Brain pericyte (primary cell): ENCODE results near the gene CALCB.
"Not testable (repeated sequence)": the region's sequence is repeated elsewhere in the genome, so short reads cannot be mapped to it uniquely, and the experiment has no call there.

ENCODE experiments used
- DNase-seq: peaks from one replicate; pipeline ENCODE4 v3.0.0-alpha.2; 2012; ENCODE audit warnings: low read depth, low spot score

CALCB gene, protein sequence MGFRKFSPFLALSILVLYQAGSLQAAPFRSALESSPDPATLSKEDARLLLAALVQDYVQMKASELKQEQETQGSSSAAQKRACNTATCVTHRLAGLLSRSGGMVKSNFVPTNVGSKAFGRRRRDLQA

DNA sequence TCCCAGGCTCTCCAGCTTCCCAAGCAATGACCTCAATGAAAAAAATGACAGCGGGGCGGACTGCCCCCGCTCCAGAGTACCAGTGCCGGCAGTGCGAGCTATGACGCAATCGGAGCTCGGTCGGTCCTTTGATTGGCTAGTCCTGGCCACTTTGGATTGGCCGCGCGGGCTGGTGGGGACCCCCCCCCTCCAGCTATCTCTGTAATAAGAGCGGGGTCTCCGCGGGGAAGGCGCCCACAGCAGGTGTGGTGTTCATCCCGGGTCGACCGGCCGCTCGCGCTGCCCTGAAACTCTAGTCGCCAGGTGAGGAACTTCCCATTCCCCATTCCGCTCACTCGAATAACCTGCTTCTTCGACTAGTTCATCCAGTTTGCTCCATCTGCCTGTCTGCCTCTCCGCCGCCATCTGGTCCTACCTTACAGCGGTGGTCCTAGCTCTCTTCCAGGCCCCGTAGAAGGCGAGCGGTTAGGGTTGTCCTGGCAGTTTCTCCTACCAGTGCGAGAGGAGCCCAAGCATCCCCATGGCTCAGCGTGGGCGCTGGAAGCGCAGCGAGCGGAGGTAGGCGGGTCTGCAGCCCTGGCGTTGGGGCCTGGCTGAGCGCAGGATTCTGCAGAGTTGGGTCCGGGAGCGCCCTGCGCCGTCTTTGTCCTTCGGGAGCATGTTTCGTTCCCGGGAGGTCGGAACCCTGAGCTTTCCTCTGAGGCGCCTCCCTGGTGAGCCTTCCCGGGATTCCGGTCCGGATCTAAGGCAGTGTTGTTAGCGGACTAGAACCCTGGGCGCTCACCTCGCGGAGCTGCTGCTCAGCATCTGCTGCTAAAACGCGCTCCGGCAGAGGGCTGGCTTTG, at the start of gene CALCB:
CALCB (plus strand) TSS at position 233 of the 845 bp plus-strand sequence. CDS start 1,126 bp downstream, outside the sequence.
- no peak for DNase-seq

- no peak for DNase-seq
These were observed 46.4 kb upstream of the CALCB start for GRCh38 chr11:15027011-15027410.

- DNase-seq: no peak
These were observed 45.4 kb upstream of the CALCB start for GRCh38 chr11:15027956-15028355.

DNA sequence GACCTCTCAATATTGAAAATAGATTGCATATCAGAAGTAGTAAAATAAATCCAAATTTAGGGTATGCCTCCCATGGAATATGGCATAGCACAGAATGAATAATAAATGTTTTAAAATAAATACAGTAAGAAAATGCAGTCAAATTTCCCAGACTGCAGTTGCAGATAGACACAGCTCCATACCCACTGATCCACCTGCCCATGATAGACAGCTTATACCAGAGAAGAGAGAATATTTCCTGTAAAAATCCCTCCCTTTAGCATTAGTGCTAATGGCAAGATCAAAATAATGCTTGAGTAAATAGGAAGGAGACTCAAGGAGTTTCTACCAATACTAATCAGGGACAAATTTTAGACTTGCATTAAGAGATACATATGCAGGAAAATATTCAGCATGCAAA, 45.0 kb upstream of the CALCB start:
- DNase-seq: no peak

- DNase-seq: not testable (repeated sequence)
These were observed 41.4 kb upstream of the CALCB start for GRCh38 chr11:15031945-15032344.

GRCh38 chr11:15034687-15035267, 38.6 kb upstream of the CALCB start:
- DNase-seq: no peak

DNA sequence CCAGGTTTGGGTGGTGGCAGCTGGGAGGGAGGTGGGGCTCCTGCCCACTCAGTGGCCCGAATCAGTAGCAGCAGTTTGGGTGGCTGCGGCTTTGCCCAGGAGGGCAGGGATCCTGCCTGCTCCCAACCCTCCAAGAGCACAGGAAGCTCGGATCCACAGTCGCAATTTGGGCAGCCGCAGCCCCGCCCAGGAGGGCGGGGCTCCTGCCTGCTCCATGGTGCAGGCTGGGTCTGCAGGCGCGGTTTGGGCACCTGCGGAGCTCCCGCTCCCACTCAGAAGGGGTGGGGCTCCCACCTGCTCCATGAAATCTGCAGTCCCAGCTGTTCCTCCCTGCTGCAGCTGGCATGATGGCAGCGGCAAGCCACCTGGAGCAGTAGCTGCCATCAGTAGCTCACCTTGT, 38.1 kb upstream of the CALCB start:
- DNase-seq: no peak

GRCh38 chr11:15038963-15039362, 34.4 kb upstream of the CALCB start:
- DNase-seq: no peak

DNA sequence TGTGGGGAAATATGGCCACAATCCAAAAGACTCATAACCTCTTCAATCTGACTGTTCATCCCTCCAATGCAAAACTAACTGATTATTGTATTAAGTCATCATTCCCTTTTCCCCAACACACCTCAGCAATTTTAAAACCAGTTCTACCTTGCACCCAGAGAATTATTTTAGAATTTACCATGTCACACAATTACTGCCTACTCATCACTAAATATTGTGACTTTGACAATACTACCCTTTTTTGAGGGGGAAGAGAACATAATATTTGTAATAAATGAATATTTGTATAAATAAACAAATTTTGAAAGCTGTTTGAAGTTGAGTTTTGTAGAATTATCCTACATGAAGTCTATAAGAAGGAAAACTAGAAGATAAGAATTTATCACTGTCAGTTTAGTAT, 28.2 kb upstream of the CALCB start:
- no peak for DNase-seq

DNA sequence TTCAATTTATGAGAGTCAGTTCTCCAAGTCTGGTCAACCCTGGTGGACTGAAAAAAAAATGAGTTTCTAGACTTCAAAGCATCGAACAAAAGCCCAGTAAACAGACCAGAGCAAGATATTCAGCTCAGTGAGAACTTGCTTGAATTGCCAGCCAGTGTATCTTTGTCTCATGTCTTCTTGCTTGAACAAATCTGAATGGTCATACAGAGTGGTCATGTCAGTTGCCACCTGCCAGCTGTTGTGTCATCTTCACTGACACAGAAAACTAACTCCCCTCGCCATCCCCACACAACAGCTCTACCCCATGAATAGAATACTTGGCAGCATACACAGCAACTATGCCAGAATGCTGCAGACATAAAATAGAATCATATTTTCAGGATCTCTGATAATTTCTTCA, 27.5 kb upstream of the CALCB start:
- no peak for DNase-seq

GRCh38 chr11:15046673-15047072, 26.7 kb upstream of the CALCB start:
- not testable (repeated sequence) for DNase-seq

GRCh38 chr11:15048616-15049015, 24.8 kb upstream of the CALCB start:
- no peak for DNase-seq

GRCh38 chr11:15053191-15053685, 20.2 kb upstream of the CALCB start:
- DNase-seq: no peak

- DNase-seq: no peak
These were observed 17.6 kb upstream of the CALCB start for GRCh38 chr11:15055620-15056356.

DNA sequence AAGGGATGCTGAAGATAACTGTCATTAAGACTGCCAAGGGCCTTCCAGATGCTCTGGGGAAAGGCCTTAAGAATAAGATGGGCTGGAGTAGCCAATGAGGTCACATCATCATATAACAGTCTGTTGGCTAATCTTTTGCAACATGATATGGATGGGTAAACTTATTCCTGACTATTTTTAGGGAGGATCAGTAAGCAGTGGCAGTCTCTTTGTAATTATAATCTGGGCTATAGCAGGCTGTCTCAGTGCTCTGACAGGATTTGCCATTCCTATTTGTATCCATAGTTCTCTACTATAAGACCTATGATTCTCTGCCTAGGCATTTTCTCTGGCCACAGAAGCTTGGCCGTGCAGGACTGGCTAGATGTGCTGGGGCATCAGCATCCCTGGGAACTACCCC, 16.1 kb upstream of the CALCB start:
- DNase-seq: no peak

GRCh38 chr11:15059132-15059915, 14.1 kb upstream of the CALCB start:
- no peak for DNase-seq

DNA sequence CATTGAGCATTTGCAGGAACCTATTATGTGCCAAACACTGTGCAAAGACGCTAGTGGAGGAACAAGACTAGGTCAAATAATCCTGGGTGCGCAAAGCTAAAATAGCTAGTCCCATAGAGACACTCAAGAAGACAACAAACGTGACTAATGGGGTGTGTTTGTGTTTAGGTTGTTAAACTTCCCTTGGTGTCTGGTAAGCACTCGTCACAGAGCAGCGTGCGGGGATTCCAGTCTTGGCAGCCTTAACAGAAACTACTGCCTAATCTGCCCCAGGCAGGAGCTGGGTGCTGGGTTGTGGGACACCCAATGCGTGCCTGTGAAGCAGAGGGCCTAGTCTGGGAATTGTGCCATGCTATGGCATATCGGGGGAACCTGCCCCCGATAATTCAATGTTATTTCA, 10.8 kb upstream of the CALCB start:
- no peak for DNase-seq

DNA sequence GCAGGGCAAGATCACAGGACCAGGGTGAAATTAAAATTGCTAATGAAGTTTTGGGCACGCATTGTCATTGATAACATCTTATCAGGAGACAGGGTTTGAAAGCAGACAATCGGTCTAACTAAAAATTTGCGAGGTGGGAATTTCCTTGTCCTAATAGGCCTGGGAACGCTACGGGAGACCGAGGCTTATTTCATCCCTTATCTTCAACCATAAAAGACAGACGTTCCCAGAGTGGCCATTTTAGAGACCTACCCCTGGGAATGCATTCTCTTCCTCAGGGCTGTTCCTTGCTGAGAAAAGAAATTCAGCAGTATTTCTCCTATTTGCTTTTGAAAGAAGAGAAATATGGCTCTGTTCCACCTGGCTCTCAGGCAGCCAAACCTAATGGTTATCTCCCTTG, 3.6 kb upstream of the CALCB start:
- DNase-seq: not testable (repeated sequence)

- DNase-seq: no peak
These were observed 1.7 kb upstream of the CALCB start for GRCh38 chr11:15071556-15072255.

DNA sequence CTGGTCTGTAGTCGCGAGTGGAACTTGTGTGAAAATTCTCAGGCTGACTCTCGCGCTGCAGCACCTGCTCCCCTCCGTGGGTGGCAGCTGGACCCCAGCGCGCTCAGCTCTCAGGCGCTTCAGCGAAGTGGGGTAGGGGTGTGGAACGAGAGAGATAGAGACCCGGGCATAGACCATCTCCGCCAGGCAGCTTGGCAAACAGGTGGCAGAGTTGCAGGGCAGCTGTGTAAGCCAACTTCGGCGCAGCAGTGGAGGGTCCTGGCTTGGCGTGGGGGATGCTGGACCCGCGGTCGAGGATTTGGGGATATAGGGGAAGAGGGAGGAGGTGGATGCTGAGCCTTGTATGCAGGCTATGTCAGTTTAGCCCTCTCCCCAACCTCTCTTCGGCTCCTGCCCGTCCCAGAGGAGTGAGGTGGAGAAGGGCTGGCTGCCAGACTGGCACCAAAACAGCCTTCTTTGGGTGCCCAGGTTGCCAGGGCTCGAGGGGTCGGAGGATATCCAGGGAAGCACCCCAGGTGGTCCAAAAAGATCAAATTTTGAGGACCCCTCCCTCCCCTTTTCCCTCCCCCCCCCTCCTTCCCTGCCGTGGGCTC, 746 bp upstream of the CALCB start:
- DNase-seq: no peak
